Epithelial cell of alveolus of lung (primary cell): Measurements from ENCODE around the gene KIAA1328. TPM values are rescaled to one million over a fixed set of nuclear protein-coding genes. Genes with fewer than 3 reads are reported as not detected.

Experiments
- total RNA-seq: library from RNA; depleted of rRNA; stranded (reverse); fragments of >200 nt; gene quantifications from 2 replicates; pipeline ENCODE4 v1.2.1, GENCODE V29; 2015

Gene KIAA1328
- total RNA-seq, result 3.4 and 4.0 TPM in 2 replicates

GRCh38 chr18:36828630-36829361, at the start of gene KIAA1328, which contains the start of gene TPGS2:
Gene KIAA1328, plus strand, starts transcription at chr18:36829127. Its CDS starts 12 bp downstream, at chr18:36829139.
Gene TPGS2, minus strand, starts transcription at chr18:36829002. Its CDS starts 235 bp downstream, at chr18:36828767.

Other genes starting within 250 kb of the KIAA1328 start
- gene TPGS2, start 125 bp upstream of the KIAA1328 start, total RNA-seq, result 93.2 and 170 TPM in 2 replicates